ENCODE measurements around the gene RHBDL1.
A peak's percentile ranks its signal among the peaks of the same experiment; 100 is the strongest.

RHBDL1 gene

DNA sequence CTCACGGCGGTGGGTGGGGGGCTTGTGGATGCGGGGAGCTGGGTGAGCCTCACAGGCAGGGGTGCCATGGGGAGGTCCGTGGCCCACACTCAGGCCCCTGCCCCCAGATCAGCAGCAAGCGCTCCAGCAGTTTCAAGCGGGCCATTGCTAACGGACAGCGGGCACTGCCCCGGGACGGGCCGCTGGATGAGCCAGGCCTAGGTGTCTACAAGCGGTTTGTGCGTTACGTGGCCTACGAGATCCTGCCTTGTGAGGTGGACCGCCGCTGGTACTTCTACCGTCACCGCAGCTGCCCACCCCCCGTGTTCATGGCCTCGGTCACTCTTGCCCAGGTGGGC, 1.1 kb downstream of the RHBDL1 start:
- no peak for DNase-seq

DNA sequence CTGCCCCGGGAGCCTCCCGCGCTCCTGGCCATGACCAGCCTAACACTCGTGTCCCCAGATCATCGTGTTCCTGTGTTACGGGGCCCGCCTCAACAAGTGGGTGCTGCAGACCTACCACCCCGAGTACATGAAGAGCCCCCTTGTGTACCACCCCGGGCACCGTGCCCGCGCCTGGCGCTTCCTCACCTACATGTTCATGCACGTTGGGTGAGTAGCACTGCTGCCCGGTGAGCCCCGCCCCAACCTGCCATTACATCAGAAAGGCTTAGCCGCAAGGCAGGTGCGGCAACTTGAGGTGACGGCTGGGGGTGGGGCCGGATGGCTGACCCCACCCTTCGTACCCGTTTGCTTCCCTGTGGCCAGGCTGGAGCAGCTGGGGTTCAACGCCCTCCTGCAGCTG, 1.4 kb downstream of the RHBDL1 start:
- peak; percentile 55 for DNase-seq

DNA sequence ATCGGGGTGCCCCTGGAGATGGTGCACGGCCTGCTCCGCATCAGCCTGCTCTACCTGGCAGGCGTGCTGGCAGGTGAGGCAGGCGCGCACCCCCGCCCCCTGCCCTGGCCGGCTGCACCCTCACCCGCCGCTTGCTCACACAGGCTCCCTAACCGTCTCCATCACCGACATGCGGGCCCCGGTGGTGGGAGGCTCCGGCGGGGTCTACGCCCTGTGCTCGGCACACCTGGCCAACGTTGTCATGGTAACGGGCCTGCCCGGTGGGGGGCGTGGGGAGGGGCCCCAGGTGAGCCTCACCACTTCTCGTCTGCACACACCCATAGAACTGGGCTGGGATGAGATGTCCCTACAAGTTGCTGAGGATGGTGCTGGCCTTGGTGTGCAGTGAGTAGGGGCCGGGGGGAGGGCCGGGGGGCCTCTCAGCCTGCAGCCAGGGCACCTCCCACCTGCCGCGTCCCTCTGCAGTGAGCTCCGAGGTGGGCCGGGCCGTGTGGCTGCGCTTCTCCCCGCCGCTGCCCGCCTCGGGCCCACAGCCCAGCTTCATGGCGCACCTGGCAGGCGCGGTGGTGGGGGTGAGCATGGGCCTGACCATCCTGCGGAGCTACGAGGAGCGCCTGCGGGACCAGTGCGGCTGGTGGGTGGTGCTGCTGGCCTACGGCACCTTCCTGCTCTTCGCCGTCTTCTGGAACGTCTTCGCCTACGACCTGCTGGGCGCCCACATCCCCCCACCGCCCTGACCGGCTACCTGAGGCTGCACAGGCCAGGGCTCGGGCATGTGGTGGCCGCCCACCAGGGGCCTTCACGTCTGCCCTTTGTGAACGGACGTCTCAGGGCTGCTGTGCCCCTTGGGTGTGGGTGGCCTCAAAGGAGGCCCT, 2.1 kb downstream of the RHBDL1 start:
- DNase-seq = no peak

DNA sequence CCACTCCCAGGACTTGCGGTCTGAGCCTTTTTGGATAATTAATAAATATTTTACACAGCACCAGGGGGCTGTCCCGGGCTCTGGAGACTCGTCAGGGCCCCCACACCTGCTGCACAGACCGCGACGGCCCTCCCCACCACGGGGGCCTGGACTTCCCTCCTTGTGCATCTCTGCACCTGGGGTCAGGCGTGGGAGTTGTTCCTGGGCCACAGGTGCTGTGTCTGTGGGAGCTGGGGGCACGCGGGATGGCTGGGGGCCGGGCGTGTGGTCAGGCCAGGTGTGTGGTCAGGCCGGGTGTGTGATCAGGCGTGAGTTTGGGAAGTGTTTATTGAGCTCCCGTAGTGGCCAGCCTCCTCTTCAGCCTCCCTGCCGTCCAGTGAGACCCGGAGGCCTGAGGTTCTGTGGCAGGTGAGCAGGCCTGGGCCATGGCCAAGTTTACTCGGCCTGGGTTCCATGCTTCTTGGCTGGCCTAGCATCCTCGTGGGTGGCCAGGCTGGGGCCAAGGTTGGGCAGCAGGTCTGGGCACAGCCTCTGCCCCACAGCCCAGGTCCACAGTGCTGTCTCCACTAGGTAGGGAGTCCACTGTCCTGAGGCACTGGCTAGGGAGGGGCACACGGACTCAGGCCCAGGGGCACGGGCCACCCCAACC, 2.9 kb downstream of the RHBDL1 start:
- no peak for DNase-seq

DNA sequence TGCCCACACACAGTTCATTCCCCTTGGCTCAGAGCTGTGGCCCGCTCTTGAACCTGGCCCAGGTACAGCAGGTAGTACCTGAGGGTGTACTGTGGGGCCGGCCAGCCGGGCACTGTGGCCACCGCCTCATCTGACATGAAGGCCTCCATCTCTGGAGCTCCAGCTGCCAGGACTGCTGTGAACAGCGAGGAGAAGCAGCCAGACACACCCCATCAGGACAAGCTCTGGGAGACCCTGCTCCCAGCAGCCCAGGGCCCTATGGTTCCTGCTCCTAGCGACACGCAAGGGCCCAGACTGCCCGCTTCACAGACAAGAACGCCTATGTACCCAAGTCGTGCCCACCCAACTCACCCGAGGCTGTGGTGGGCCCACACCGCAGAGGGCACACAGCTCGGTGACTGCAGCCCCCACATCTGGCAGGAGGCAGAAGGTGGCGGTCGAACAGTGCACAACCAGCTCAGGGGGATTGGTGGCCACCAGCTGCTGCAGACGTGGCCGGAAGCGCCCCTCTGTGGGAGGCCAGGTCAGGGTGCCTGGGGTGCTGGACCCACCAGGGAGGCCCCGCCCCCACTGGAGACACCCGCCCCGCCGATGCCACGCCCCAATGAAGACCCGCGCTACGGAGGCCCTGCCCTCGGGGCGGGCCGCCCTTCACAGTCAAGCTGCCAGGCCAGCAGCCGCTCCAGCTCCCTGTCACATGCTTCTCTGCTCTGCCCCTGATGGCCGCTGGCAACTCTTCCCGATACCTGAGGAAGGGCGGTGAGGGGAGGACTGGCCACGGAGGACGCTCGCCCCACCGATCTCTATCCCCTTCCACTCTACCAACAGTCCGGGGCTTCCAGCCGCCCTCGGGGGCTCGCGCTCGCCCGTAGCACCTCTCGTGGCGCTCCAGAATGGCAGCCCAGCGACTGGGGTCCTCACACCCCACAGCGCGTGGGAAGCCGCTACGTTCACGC, 3.7 kb downstream of the RHBDL1 start:
- DNase-seq = peak; percentile 59

DNA sequence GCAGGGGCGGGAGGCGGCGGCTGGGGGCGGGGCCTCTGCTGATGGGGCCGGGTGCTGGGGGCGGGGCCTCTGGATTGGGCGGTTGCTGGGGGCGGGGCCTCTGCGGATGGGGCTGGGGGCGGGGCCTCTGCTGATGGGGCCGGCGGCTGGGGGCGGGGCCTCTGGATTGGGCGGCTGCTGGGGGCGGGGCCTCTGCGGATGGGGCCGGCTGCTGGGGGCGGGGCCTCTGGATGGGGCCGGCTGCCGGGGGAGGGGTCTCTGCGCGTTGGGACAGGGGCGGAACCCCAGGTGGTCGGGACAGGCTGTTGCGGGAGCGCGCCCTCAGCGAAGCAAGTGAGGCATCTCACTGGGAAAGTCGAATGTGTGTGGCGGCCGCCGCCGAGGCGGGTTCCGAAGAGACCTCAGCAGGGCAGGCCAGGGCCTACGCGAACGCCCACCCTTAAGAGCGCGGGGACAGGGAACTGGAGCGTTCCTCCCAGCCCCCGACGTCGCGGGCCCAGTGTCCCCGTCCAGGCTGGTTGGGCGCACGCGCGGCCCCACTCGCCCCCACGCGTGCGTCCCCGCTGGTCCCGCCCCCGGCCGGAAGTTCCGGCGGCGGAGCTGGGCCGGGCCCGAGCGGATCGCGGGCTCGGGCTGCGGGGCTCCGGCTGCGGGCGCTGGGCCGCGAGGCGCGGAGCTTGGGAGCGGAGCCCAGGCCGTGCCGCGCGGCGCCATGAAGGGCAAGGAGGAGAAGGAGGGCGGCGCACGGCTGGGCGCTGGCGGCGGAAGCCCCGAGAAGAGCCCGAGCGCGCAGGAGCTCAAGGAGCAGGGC, 4.5 kb downstream of the RHBDL1 start, which contains the start of gene STUB1:
Gene STUB1 (plus strand): TSS at position 597 of the 811 bp plus-strand sequence. CDS start 116 bp downstream, at position 713.
- peak; percentile 90 for DNase-seq

DNA sequence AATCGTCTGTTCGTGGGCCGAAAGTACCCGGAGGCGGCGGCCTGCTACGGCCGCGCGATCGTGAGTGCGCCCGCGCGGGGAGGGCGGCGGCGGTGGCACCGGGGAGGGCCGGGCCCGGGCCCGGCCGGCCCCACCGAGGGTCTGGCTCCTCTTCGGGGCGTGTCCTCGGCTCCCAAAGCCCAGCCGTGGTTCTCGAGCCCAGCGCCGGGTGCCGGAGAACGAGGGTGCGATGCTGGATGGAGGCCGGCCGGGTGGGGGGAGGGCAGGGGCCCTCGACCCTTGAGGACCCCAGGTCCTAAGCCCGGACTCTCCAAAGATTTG, 5.1 kb downstream of the RHBDL1 start:
- no peak for DNase-seq

DNA sequence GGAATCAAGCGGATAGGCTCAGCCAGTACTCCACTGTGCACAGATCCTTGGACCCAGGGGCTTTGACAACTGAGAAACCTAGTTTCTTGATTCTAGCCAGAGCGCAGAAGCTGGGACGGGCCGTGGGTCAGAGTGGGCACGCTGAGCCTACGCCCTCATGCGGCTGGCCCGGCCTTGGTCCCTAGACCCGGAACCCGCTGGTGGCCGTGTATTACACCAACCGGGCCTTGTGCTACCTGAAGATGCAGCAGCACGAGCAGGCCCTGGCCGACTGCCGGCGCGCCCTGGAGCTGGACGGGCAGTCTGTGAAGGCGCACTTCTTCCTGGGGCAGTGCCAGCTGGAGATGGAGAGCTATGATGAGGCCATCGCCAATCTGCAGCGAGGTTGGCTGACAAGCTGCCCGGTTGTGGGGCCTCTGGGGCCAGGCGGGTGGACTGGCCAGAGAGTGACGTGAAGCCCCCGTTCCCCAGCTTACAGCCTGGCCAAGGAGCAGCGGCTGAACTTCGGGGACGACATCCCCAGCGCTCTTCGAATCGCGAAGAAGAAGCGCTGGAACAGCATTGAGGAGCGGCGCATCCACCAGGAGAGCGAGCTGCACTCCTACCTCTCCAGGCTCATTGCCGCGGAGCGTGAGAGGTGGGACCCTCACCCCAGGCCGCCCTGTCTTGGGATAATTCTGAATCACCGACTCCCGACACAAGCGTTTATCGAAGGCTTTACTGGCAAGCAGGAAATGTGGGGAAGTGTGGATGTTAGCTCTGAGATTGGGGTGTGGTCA, 5.7 kb downstream of the RHBDL1 start:
- no peak for DNase-seq

DNA sequence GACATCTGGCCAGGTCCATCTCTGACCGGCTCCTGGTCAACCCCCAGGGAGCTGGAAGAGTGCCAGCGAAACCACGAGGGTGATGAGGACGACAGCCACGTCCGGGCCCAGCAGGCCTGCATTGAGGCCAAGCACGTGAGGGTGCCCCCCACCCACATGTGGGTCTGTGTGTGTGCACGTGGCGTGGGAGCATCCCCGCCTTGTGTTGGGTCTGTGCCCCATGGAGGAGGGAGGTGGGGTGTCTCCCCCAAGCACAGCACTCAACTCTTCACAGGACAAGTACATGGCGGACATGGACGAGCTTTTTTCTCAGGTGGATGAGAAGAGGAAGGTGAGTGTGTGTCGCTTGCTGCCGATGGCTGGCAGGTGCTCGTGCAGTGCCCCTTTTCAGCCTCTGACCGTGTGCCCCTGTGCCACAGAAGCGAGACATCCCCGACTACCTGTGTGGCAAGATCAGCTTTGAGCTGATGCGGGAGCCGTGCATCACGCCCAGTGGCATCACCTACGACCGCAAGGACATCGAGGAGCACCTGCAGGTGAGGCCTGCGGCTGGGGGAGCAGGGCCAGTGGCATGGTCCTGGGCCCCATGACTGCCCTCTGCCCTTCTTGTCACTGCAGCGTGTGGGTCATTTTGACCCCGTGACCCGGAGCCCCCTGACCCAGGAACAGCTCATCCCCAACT, 6.4 kb downstream of the RHBDL1 start:
- DNase-seq = no peak

DNA sequence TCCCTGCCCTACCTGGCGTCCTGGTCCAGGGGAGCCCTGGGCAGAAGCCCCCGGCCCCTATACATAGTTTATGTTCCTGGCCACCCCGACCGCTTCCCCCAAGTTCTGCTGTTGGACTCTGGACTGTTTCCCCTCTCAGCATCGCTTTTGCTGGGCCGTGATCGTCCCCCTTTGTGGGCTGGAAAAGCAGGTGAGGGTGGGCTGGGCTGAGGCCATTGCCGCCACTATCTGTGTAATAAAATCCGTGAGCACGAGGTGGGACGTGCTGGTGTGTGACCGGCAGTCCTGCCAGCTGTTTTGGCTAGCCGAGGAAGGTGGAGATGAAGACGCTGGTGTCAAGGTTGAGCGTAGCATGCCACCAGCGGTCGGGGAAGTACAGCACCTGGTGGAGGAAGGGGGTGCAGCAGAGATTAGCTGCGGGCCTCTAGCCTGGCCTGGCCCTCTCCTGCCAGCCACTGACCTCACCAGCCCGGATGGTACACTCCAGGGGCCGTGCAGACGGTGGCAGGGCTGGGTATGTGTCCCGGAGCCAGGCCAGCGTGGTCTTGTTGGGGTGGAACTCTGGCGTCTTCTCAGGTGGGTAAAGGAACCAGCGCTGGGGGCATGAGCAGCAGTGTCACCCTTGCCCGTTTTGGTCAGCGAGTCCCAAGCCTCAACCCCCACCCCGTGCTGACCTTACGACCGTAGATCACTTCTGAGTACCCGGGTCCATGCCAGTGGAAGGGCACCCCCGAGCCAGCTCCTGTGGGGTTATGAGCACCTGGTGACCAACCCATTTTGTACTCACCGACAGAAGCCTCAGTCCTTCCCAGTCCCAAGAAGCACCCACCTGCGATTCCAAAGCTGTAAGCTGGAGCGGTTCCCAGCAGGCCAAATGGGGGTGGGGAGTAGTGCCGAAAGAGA, 7.3 kb downstream of the RHBDL1 start:
- no peak for DNase-seq

DNA sequence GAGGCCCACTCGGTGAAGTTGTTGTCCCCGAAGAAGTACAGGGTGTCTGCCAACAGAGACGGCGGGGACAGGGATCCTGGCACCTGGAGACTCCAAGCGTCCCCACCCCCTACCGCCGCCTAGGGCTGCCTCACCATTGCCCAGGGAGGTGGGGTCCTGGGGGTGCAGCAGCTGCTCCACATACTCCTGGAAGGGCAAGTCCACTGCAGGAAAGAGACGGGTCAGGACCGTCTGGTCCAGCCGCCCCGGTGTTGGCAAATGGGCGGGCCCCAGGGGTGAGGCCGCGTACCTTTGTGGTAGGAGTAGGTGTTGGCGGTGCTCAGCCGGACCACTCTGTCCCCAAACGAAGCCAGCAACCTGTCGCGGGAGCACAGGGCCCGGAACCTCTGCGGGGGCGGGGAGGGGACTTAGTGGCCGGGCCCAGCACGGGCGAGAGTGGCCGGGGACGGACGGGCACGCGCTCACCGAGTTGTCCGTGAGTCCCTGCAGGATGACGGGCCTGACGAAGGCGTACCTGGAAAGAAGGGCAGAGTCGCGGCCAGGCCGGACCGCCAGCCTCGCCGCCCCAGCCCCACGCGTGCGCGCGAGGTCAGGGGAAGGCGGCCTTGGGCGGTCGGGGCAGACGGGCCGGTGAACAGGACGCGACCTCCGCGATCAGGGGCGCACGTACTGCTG, 8.1 kb downstream of the RHBDL1 start:
- DNase-seq = no peak

DNA sequence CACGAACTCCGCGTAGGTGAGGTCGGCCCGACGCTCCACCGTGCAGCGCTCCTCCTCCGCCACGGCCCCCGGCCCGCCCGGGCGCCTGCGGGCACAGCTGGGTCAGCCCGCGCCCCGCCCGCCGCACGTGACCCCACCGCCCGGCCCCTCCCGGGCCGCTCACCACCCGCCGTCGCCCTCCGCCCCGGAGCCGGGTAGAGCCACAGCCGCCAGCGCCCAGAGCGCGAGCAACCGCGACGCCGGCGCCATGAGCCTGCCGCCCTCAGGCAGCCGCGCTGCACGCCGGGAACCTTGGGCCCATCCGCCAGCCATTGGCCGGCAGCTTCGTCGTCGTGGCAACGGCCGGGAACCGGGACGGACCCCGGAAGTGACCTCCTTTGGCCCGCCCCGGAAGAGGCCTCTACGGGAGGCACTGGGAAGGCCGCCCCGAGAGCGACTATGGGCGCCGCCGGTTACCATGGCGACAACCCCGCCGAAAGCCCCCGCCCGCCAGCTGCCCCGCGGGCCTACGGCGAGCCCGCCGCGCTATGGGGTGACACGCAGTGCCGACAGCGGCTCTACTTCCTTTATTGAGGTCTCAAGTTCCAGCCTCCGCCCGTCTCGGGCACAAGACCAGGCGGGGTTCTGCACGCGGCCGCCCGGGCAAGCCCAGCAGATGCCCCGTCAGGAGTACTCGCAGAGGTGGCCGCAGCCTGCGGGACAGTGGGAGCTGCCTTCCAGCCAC, 8.8 kb downstream of the RHBDL1 start, which contains the start of gene JMJD8:
Gene JMJD8 (minus strand): TSS at position 264 of the 724 bp plus-strand sequence. CDS start 15 bp downstream, at position 249.
- DNase-seq = peak; percentile 98

DNA sequence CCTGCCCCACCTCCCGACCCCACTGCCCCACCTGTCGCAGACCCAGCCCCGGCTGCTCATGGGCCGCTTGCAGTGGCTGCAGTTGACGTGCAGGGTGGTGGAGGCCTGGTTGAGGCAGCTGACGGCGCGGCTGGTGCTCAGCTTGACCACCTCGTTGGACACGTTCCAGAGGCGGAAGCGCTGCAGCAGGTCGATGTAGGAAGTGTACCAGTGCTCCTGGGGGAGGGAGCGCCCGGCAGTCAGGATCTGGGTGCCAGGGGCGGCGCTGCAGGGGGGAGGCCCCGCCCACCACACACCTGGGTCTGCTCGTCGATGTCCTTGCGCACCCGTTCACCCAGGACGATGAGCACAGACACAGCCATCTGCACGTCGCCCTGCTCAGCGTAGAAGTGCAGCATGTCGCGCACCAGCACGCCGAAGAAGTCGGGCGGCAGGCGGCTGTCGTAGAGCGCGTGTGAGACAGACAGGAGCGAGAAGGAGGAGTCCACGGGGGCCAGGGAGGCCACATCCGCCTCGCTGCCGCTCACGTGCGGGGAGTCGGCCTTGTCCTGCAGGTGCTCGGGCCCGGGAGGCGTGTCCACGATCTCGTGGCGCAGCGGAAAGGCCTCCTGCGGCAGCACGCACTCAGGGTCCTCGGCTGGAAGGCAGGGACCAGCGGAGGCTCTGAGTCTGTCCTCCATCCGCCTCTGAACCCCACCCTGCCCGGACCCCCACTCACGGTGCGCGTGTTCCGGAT, 9.7 kb downstream of the RHBDL1 start:
- DNase-seq = no peak

DNA sequence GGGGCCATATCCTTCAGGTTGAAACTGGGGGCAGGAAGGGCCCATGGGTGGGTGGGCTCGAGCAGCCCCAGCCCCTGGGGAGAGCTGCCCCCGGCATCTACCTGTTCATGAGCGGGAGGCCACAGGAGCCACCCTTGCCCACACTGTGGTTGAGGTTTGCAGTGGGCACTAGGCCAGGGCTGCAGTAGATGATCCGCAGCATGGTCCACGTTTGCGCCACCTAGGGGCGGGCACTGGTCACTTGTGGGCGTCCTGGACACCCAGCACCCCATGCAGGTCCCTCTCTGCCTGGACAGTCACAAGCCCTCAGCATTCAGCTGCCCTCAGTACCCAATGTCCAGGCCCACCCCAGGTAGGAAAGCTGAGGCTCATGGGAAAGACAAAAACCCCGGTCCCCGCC, 10.5 kb downstream of the RHBDL1 start:
- DNase-seq = no peak

DNA sequence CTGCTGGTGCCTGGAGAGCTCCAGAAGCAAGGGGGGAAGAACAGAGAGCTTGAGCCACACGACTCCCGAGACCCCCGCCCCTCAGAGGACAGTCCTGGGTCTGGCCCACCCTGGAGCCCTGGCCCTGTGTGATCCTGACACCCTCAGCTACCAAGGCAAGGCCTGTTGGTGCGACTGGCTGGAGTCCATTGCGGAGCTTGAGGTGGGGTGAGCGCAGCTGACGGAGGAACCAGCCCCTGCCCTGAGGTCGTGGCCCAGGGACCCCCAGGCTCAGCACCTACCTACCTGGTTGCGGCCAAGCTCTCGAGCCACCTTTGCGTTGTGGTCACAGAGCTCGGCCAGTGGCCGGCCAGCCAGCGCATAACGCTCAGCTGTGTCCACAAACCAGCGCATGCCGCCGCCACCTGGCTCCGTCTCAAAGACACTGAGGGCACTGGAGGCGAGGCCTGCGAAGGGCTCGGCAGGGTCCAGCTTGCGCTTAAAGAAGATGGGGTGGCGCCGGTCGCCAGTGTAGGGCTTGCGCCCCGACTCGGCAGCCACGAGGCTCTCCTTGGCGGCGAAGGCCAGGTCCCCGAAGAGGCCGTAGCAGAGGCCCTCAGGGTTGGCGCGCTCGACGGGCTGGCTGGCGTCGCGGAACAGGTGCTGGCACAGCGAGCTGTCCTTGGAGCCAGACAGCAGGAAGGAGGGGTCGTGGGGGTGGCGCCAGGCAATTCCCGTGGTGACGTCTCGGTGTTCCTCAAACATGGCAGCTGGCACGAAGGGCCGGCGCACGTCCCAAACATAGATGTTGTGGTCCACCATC, 11.2 kb downstream of the RHBDL1 start:
- DNase-seq = no peak

DNA sequence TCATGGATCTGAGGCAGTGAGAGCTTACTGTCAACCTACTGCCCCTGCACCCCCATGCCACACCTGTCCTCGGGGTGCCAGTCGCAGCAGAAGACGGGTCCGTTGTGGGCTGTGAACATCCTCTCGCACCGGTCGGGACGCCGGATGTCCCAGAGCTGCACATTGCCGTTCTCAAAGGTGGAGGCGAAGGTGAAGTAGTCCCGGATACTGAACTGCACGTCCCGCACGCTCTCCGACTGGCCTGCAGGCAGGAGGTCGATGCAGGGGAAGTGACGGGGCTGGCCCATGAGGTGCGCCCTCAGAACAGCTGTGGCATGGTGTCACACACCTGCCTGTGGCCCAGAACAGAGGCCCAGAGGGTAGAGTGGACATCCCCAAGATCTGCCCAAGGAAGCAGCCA, 12.0 kb downstream of the RHBDL1 start:
- no peak for DNase-seq

All from CD4-positive, alpha-beta T cell treated with Interleukin-12 subunit alpha and Interleukin-12 subunit beta, for 1 hour (primary cell).